NT2/D1 (cell line): Measurements from ENCODE around the gene IQUB.

Source experiments
- SUZ12 ChIP-seq: IDR thresholded peaks from 2 replicates; pipeline ENCODE4 v1.6.1; 2011; ENCODE audit not compliant: insufficient read length, insufficient read depth; ENCODE audit errors: extremely low read depth
- YY1 ChIP-seq: IDR thresholded peaks from 2 replicates; pipeline ENCODE4 v1.6.1; 2011; ENCODE audit not compliant: insufficient read length, insufficient read depth

GRCh38 chr7:123552641-123553040, 18.2 kb upstream of the IQUB start:
- TF ChIP-seq YY1 (no peak), SUZ12 (no peak)
